Keratinocyte (primary cell): ENCODE data around the gene SORBS1. TPM values are rescaled to one million over a fixed set of nuclear protein-coding genes. Genes with fewer than 3 reads are reported as not detected.

Source experiments
- DNase-seq: peaks from one replicate; pipeline ENCODE4 v3.0.0-alpha.2; 2011; ENCODE audit warnings: low read depth, missing footprints, low spot score
- FAIRE-seq: peaks from 2 replicates; lab custom pipeline; 2011; peaks lifted over from hg19 to GRCh38; lab: Jason Lieb, UNC
- H2AFZ ChIP-seq: 2 replicates; pipeline ENCODE4 v1.6.0; 2012; ENCODE audit warnings: low read length, control low read depth, inconsistent platforms; ENCODE audit not compliant: control insufficient read depth
- H3K27ac ChIP-seq: 2 replicates; pipeline ENCODE4 v1.5.1; 2011; ENCODE audit warnings: low read length; ENCODE audit not compliant: control insufficient read depth, insufficient read depth
- H3K27me3 ChIP-seq: 3 replicates; pipeline ENCODE4 v1.6.0; 2011; ENCODE audit warnings: low read length; ENCODE audit not compliant: control insufficient read depth, insufficient read depth; ENCODE audit errors: extremely low read depth
- H3K36me3 ChIP-seq, 2 experiments: 2 replicates in 1 of 2; 3 replicates in 1 of 2; pipeline ENCODE4 v1.5.1; 2011; ENCODE audit warnings: low read length in 2 of 2, mild to moderate bottlenecking in 1 of 2; ENCODE audit not compliant: control insufficient read depth in 2 of 2, insufficient read depth in 2 of 2; ENCODE audit errors: extremely low read depth in 1 of 2
- H3K4me1 ChIP-seq: 3 replicates; pipeline ENCODE4 v1.5.1; 2011; ENCODE audit warnings: low read length; ENCODE audit not compliant: control insufficient read depth, insufficient read depth; ENCODE audit errors: extremely low read depth
- H3K4me2 ChIP-seq: 3 replicates; pipeline ENCODE4 v1.6.0; 2011; ENCODE audit warnings: low read depth, low read length; ENCODE audit not compliant: control insufficient read depth, insufficient read depth; ENCODE audit errors: extremely low read depth
- H3K4me3 ChIP-seq, 3 experiments: fragments of 200-600 bp in 1 of 3; sonication (generic) in 1 of 3; 2 replicates in 2 of 3; 3 replicates in 1 of 3; pipeline ENCODE4 v1.5.1; 2011 to 2016; ENCODE audit warnings: low read length in 3 of 3, mild to moderate bottlenecking in 3 of 3, control low read depth in 2 of 3, inconsistent platforms in 1 of 3, low read depth in 1 of 3, mixed read lengths in 1 of 3, mixed run types in 1 of 3, moderate library complexity in 1 of 3; ENCODE audit not compliant: control insufficient read depth in 2 of 3, insufficient read depth in 2 of 3; ENCODE audit errors: extremely low read depth in 1 of 3
- H3K79me2 ChIP-seq: 2 replicates; pipeline ENCODE4 v1.6.0; 2012; ENCODE audit warnings: low read length; ENCODE audit not compliant: control insufficient read depth, insufficient read depth
- H3K9ac ChIP-seq: 3 replicates; pipeline ENCODE4 v1.6.0; 2011; ENCODE audit warnings: low read length; ENCODE audit not compliant: control insufficient read depth, insufficient read depth; ENCODE audit errors: extremely low read depth
- H3K9me1 ChIP-seq: 3 replicates; pipeline ENCODE4 v1.6.0; 2011; ENCODE audit warnings: low read length; ENCODE audit not compliant: control insufficient read depth, insufficient read depth; ENCODE audit errors: extremely low read depth
- H3K9me3 ChIP-seq: 2 replicates; pipeline ENCODE4 v1.5.1; 2012; ENCODE audit warnings: low read depth, low read length; ENCODE audit not compliant: control insufficient read depth
- H4K20me1 ChIP-seq: 3 replicates; pipeline ENCODE4 v1.6.0; 2011; ENCODE audit warnings: low read length; ENCODE audit not compliant: control insufficient read depth, insufficient read depth; ENCODE audit errors: extremely low read depth
- CTCF ChIP-seq, 3 experiments: IDR thresholded peaks in 1 of 3; conservative IDR thresholded peaks in 1 of 3; optimal IDR thresholded peaks in 1 of 3; 2 replicates in 2 of 3; 3 replicates in 1 of 3; pipeline versions ENCODE3 to v1.5.1; 2011; ENCODE audit warnings: low read length in 3 of 3, mild to moderate bottlenecking in 3 of 3, moderate library complexity in 2 of 3, control low read depth in 1 of 3, inconsistent platforms in 1 of 3; ENCODE audit not compliant: insufficient read depth in 2 of 3; ENCODE audit errors: extremely low read depth in 1 of 3
- EZH2 ChIP-seq: IDR thresholded peaks from one replicate; pipeline ENCODE4 v1.6.1; 2012; ENCODE audit warnings: inconsistent platforms, mild to moderate bottlenecking, low read length, moderate library complexity
- dilution Hi-C: fragments of 300-500 bp; cut with MboI; formaldehyde crosslinking; loops from one replicate; pipeline ENCODE4 v1.7.0; 2020; ENCODE audit warnings: low sequenced_read_pairs; ENCODE audit not compliant: extremely low pct_ligation_motif_present
- polyA plus RNA-seq, 5 experiments: library from polyadenylated mRNA; depleted of rRNA in 3 of 5; stranded (reverse) in 3 of 5; stranded (forward) in 1 of 5; unstranded in 1 of 5; fragments of >200 nt; gene quantifications; 1 replicate in 1 of 5; 2 replicates in 3 of 5; 3 replicates in 1 of 5; pipeline versions ENCODE4 v1.2.1 to v1.2.3, GENCODE V29; 2011 to 2012; ENCODE audit warnings: missing spikeins in 2 of 5, low read depth in 1 of 5, low replicate concordance in 1 of 5

Gene SORBS1
- polyA plus RNA-seq, 1 donor (not counting 4 experiments of a cell fraction or from before 2014, with no cell fraction given) = 0.42 TPM

- TF ChIP-seq EZH2 (no peak), CTCF (optimal IDR thresholded peaks at IDR 0.05 in 1 of 3, IDR thresholded peaks at IDR 0.05 in 1 of 3, conservative IDR thresholded peaks at IDR 0.05 in 1 of 3; ENCODE audit: extremely low read depth in 1 of 3, insufficient read depth in 2 of 3, low read length in 3 of 3) (no peak)
- Histone ChIP-seq H3K9ac (no peak overlapping the region), H3K4me2 (no peak overlapping the region), H3K79me2 (no peaks in the 10 kb centered on the region), H3K36me3 (no peaks in the 10 kb centered on the region), H3K4me1 (no peaks in the 10 kb centered on the region), H4K20me1 (no peaks in the 10 kb centered on the region), H2AFZ (no peak overlapping the region), H3K27ac (no peak overlapping the region), H3K4me3 (no peak overlapping the region), H3K9me1 (no peaks in the 10 kb centered on the region), H3K27me3 (no peaks in the 10 kb centered on the region), H3K9me3 (no peaks in the 10 kb centered on the region)
- dilution Hi-C loops = no loop called here
- FAIRE-seq (no peak), DNase-seq (no peak)
Observed at GRCh38 chr10:95572131-95572820, 11.1 kb upstream of the SORBS1 start.

- no peaks in the 10 kb centered on the region for H3K9me1 ChIP-seq
- no peak for DNase-seq
- no peaks in the 10 kb centered on the region for H3K9me3 ChIP-seq
- no peaks in the 10 kb centered on the region for H3K4me1 ChIP-seq
- no peaks in the 10 kb centered on the region for H4K20me1 ChIP-seq
- H3K4me2 ChIP-seq = no peak overlapping the region
- H2AFZ ChIP-seq = no peak overlapping the region
- no peak overlapping the region for H3K9ac ChIP-seq
- no peak for FAIRE-seq
- H3K79me2 ChIP-seq = no peaks in the 10 kb centered on the region
- dilution Hi-C loops = no loop called here
- H3K27me3 ChIP-seq = no peaks in the 10 kb centered on the region
- no peak for TF ChIP-seq EZH2
- no peak for TF ChIP-seq CTCF (optimal IDR thresholded peaks at IDR 0.05 in 1 of 3, IDR thresholded peaks at IDR 0.05 in 1 of 3, conservative IDR thresholded peaks at IDR 0.05 in 1 of 3; ENCODE audit: extremely low read depth in 1 of 3, insufficient read depth in 2 of 3, low read length in 3 of 3)
- no peaks in the 10 kb centered on the region for H3K36me3 ChIP-seq
- no peak overlapping the region for H3K4me3 ChIP-seq
- no peak overlapping the region for H3K27ac ChIP-seq
Observed at GRCh38 chr10:95571390-95571789, 10.2 kb upstream of the SORBS1 start.
